Measurements from ENCODE around the gene FAM163A.
"Not testable (repeated sequence)": the region's sequence is repeated elsewhere in the genome, so short reads cannot be mapped to it uniquely, and the experiment has no call there.

Gene FAM163A

DNA sequence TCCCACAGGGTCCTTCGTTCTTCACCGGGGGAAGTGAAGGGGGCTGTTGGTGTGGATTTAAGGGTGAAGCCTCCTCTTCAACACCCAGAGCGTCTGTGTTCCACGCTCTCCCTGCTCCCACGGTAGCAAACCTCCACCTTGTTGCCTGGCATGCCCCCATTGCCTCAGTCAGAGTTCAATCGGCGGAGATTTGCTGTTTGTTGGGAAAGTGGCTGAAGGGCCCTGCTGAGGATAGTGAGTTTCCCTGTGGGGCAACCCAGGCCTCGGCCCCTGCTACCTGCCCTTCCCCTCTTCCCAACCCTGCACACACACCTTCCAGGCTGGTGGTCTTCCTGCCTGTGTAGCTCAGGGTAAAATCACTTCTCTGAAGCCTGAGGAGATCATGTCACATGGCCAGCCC, 74.0 kb downstream of the FAM163A start:
- DNase-seq: no peak

GRCh38 chr1:179817789-179818188, 74.7 kb downstream of the FAM163A start:
- DNase-seq: no peak

- DNase-seq: no peak
Observed at GRCh38 chr1:179818260-179818659, 75.2 kb downstream of the FAM163A start.

- DNase-seq: no peak
Observed at GRCh38 chr1:179818743-179819173, 75.7 kb downstream of the FAM163A start.

GRCh38 chr1:179820226-179820970, 77.3 kb downstream of the FAM163A start:
- no peak for DNase-seq

GRCh38 chr1:179821524-179821923, 78.4 kb downstream of the FAM163A start:
- DNase-seq: no peak

DNA sequence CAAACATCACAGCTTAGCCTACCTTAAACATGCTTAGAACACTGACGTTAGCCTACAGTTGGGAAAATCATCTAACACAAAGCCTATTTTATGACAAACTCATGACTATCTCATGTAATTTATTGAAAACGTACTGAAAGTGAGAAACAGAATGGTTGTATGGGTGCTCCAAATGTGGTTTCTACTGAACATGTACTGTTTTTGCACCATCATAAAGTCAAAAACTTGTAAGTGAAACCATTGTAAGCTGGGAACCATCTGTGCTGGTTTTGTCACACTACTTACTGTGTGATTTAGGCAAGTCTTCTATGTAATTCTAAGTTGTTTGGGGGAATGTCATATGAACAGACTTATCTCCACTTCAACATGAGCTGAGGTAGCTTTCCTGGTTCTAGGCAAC, 79.0 kb downstream of the FAM163A start:
- DNase-seq: no peak

DNA sequence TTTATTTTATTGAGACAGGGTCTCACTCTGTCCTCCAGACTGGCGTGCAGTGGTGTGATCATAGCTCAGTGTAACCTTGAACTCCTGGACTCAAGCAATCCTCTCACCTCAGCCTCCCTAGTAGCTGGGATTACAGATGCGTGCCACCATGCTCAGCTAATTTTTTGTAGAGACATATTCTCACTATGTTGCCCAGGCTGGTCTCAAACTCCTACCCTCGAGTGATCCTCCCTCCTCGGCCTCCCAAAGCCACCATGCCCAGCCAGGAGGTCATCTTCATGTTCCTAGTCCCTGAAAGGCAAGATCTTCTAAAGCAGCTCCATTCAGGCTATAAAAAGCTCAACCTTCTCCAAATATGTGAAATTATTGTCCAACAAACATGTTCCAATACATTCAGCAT, 80.6 kb downstream of the FAM163A start:
- no peak for DNase-seq

DNA sequence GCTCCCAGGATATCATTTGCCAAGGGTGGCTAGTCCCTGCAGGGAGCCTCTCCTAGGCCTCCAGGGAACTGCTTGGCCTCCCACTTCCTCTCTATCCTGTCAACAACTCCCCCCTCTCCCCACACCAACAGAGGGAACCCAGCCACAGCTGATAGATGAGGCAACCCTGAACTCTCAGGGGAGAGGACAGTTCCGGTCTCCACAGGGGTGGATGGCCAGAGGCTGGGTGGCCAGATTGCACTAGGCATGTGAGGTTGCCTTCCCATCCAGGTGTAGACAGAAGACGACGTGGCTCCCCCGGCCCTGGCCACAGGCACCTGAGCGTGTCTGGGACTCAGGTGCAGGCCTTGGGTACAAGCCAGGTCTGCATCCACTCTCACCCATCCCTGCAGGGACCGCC, 81.2 kb downstream of the FAM163A start:
- no peak for DNase-seq

GRCh38 chr1:179825206-179825605, 82.1 kb downstream of the FAM163A start:
- DNase-seq: no peak

GRCh38 chr1:179825798-179826460, 82.8 kb downstream of the FAM163A start:
- no peak for DNase-seq

- no peak for DNase-seq
Observed at GRCh38 chr1:179826626-179827280, 83.7 kb downstream of the FAM163A start.

DNA sequence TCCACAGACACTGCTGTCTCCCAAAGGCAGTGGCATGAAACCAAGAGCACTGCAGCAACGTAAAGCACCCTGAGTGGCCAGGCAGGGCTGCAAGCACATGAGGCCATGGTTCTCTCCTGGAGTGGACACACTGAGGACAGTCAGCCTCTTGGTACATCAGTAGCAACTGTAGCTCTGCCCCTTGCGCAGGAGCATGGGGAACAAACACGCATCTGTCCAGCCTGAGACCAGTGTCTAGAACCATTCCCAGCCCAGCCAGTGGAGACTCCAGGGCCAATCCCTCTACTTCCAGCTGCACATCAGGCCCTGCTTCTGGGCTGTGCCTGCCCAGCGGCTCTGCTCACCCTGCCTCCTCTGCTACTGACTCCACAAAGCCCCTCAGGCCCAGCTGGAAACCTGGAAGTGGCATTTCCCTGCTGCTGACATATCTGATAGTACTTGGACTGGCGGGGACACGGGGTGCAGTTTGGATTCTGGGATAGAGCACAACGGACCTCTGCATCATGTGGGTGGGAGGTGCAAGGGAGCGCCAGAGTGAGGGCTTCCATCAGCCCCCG, 85.5 kb downstream of the FAM163A start:
- no peak for DNase-seq

- DNase-seq: no peak
Observed at GRCh38 chr1:179831225-179831624, 88.1 kb downstream of the FAM163A start.

- DNase-seq: no peak
Observed at GRCh38 chr1:179831852-179832699, 89.0 kb downstream of the FAM163A start.

GRCh38 chr1:179836686-179837445, 93.8 kb downstream of the FAM163A start:
- DNase-seq: not testable (repeated sequence)

GRCh38 chr1:179840107-179840506, 97.0 kb downstream of the FAM163A start:
- DNase-seq: no peak

DNA sequence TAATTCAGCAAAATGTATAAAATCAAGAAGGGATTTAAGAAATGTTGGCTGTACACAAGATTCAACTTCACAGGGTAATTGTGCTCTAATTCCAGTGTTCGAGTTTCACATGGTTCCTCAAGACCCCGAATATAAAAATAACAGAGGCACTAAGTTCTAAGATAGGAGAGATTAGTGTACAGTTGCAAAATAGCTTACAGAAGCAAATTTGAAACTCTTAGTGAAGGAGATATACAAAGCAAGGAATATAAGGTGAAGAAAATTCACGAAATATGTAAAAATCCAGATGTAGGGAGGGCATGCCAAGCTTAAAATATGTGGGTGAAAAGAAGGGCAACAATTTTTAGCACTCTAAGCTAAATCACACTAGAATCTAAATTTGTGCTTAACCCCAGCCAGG, 105.1 kb downstream of the FAM163A start:
- DNase-seq: no peak

GRCh38 chr1:179853102-179853501, 110.0 kb downstream of the FAM163A start:
- DNase-seq: no peak

- not testable (repeated sequence) for DNase-seq
Observed at GRCh38 chr1:179855831-179856230, 112.7 kb downstream of the FAM163A start.

GRCh38 chr1:179856296-179856695, 113.2 kb downstream of the FAM163A start:
- no peak for DNase-seq

DNA sequence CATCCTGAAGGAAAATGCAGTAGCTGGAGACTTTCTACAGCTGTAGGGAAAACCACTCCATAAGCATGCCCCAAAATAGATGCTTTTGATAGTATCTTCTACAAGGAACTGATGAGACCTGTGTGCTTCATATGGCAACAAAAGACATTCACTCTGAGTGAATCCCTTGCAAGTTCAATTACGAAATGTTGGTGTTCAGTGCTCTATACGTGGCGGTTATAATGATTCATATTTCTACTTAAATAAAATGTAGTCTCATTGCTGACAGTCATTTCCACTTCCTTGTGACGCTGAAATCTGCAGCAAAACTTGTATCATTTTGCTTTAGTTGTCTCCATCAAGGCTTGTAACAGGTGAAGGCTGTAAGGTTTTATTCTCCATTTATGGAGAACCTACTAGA, 113.9 kb downstream of the FAM163A start:
- no peak for DNase-seq
